ENCODE data around the gene PLD1.

PLD1 gene

GRCh38 chr3:171654326-171654725, 156.0 kb downstream of the PLD1 start:
- no peak for TF ChIP-seq CTCF (IDR thresholded peaks at IDR 0.05; ENCODE audit: borderline replicate concordance, insufficient read depth, low read depth, low read length)
- H3K4me3 ChIP-seq (ENCODE audit: low read depth, low read length) = no peak overlapping the region

- no peak overlapping the region for H3K4me3 ChIP-seq (ENCODE audit: low read depth, low read length)
- no peak for TF ChIP-seq CTCF (IDR thresholded peaks at IDR 0.05; ENCODE audit: borderline replicate concordance, insufficient read depth, low read depth, low read length)
These were observed 156.6 kb downstream of the PLD1 start for GRCh38 chr3:171653701-171654100.

GRCh38 chr3:171652932-171653331, 157.4 kb downstream of the PLD1 start:
- no peak for TF ChIP-seq CTCF (IDR thresholded peaks at IDR 0.05; ENCODE audit: borderline replicate concordance, insufficient read depth, low read depth, low read length)
- no peak overlapping the region for H3K4me3 ChIP-seq (ENCODE audit: low read depth, low read length)

- no peak for TF ChIP-seq CTCF (IDR thresholded peaks at IDR 0.05; ENCODE audit: borderline replicate concordance, insufficient read depth, low read depth, low read length)
These were observed 160.2 kb downstream of the PLD1 start for GRCh38 chr3:171649911-171650592.

DNA sequence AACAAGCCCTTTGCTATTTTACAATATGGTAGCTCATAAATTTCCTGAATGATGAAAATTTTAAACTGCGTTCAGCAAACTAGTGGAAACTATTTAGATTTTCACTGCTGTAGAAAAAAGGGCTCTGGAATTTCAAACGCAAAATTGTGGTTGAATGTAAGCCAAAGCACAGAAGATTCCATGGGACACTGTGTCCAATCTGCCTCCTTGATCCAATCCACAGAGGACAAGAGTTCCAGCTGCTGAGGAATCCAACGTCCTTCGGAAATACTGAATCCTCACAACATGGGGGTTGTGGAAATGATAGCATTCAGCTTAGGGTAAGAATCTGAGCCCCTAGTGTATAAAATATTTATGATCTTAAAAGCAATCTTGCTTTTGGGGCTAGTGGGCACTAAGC, 161.0 kb downstream of the PLD1 start:
- no peak overlapping the region for H3K4me3 ChIP-seq (ENCODE audit: low read depth, low read length)
- TF ChIP-seq CTCF (IDR thresholded peaks at IDR 0.05; ENCODE audit: borderline replicate concordance, insufficient read depth, low read depth, low read length) = no peak

More at GRCh38 chr3:171649911-171650592, 160.2 kb downstream of the PLD1 start:
- H3K4me3 ChIP-seq (ENCODE audit: low read depth, low read length) = no peak overlapping the region

- no peak overlapping the region for H3K4me3 ChIP-seq (ENCODE audit: low read depth, low read length)
- TF ChIP-seq CTCF (IDR thresholded peaks at IDR 0.05; ENCODE audit: borderline replicate concordance, insufficient read depth, low read depth, low read length) = no peak
These were observed 162.2 kb downstream of the PLD1 start for GRCh38 chr3:171648069-171648468.

- no peak overlapping the region for H3K4me3 ChIP-seq (ENCODE audit: low read depth, low read length)
- TF ChIP-seq CTCF (IDR thresholded peaks at IDR 0.05; ENCODE audit: borderline replicate concordance, insufficient read depth, low read depth, low read length) = peak; percentile 41
These were observed 163.7 kb downstream of the PLD1 start for GRCh38 chr3:171646357-171647133.

All from GM12875 (cell line).